HT-29 (cell line): ENCODE measurements around the gene ARL9. TPM values are rescaled to one million over a fixed set of nuclear protein-coding genes. Genes with fewer than 3 reads are reported as not detected.

Experiments used
- DNase-seq: peaks from one replicate; pipeline ENCODE4 v3.0.0-alpha.2; 2015; ENCODE audit warnings: low spot score
- total RNA-seq: library from RNA; depleted of rRNA; stranded (reverse); fragments of >200 nt; shearing (Covaris generic); gene quantifications from 2 replicates; pipeline ENCODE4 v1.2.3, GENCODE V29; 2014; rRNA removed

The ARL9 gene, protein sequence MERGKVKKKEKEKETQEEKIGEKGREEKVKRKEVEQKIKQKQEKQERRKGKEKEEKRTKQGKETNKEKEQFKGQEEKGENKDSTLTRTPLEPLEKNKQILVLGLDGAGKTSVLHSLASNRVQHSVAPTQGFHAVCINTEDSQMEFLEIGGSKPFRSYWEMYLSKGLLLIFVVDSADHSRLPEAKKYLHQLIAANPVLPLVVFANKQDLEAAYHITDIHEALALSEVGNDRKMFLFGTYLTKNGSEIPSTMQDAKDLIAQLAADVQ
- total RNA-seq: 0.79 TPM in 1 of 2 replicates, not detected in the other

- peak; percentile 62 for DNase-seq
These were observed at the start of gene ARL9 for GRCh38 chr4:56505269-56506130. TSS of gene ARL9 (plus strand) at chr4:56505791. CDS start at chr4:56505863, 72 bp downstream.

GRCh38 chr4:56460085-56460484, 45.5 kb upstream of the ARL9 start:
- no peak for DNase-seq

GRCh38 chr4:56462157-56462556, 43.4 kb upstream of the ARL9 start:
- no peak for DNase-seq

DNA sequence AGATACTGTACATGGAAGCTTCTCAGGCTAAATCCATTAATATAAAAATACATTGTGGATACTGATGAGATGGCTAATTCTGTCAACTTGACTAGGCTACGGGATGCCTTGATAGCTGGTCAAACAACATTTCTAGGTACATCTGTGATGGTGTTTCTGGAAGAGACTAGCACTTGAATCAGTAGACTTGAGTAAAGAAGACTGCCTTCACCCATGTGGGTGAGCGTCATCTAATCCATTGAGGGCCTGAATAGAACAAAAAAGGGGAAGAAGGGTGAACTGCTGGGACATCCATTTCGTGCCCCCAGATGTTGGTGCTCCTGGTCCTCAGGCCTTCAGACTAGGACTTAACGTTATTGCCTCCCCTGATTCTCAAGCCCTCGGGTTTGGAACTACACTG, 41.9 kb upstream of the ARL9 start:
- no peak for DNase-seq

DNA sequence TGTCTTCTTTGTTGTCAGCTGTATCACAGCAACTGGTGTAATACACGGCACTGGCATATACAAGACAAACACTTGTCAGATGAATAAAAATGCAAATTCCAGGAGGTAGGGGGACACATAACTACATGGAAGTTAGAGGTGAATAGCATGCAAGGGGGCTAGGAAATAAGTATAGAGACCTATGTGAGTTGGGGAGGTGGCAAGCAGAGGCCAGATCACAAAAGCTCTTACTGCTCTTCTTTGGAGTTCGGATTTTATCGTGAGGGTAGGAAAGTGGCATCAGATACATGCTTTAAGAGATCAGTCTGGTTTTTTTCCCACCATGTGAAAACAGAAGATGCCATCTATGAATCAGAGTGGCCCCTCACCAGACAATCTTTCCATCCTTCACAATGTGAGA, 41.0 kb upstream of the ARL9 start:
- DNase-seq: no peak

GRCh38 chr4:56465599-56466295, 39.8 kb upstream of the ARL9 start:
- DNase-seq: no peak

DNA sequence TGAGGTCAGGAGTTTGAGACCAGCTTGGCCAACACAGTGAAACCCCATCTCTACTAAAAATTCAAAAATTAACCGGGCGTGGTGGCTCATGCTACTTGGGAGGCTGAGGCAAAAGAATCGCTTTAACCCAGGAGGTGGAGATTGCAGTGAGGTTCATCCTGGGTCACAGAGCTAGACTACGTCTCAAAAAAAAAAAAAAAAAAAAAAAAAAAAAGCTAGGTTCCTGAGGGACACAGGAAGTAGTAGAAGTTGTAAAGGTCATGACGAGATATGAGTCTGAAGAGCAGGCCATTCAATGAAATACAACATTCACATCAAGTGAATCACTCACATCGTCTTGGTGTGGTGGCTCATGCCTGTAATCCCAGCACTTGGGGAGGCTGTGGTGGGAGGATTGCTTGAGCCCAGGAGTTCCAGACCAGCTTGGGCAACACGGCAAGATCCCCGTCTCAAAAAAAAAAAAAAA, 39.3 kb upstream of the ARL9 start:
- peak; percentile 47 for DNase-seq

- DNase-seq: peak; percentile 41
These were observed 38.7 kb upstream of the ARL9 start for GRCh38 chr4:56466910-56467283.

- DNase-seq: peak; percentile 92
These were observed 38.1 kb upstream of the ARL9 start, which contains the start of gene SRP72 for GRCh38 chr4:56467284-56468096. TSS of gene SRP72 (plus strand) at chr4:56467617. CDS start at chr4:56467636, 19 bp downstream.

DNA sequence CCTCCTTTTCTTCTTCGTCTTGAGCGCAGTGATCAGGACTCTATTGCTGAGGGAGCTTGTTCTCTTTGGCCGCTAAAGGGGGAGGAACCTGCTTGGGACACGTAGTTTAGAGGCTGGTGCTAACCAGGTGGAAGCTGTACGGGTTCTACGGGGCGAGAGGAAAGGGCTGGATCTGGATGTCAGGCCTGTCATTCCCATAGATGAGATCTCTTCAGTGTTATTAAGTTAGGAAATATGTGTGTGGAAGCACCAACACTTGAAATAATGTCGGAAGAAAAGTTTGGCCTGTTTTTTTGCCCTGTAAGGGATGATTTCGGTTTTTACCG, 37.5 kb upstream of the ARL9 start:
- peak; percentile 68 for DNase-seq

DNA sequence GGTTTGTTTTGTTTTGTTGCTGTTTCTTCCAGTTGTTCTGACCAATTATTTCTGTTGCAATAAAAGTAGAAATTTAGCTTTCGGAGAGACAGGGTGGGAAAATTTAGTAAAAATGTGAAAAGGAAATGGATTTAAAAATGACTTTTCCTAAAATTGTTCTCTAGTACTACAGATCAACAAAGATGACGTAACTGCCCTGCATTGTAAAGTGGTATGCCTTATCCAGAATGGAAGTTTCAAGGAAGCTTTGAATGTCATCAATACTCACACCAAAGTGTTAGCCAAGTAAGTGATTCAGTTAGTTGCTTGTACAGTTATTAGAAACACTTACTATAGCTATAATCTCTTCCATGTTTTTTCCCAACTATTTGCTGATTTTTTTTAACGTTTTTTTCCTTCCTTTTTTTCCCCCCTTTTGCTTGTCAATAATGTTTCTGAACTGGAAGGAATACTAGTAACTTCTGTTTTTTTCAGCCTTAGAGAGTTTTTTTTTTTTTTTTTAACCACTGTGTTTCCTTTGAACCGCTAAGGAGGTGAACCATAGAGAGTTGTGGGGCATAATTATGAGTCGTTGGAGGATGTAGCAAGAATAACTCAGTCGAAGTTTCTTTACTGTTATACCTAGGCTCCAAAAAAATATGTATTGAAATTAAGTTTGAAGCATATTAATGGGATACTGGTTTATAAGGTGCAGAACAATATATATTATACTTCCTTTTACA, 35.9 kb upstream of the ARL9 start:
- no peak for DNase-seq

GRCh38 chr4:56475917-56476316, 29.7 kb upstream of the ARL9 start:
- no peak for DNase-seq

- DNase-seq: no peak
These were observed 28.3 kb upstream of the ARL9 start for GRCh38 chr4:56477192-56477702.

GRCh38 chr4:56480691-56481090, 24.9 kb upstream of the ARL9 start:
- DNase-seq: no peak

DNA sequence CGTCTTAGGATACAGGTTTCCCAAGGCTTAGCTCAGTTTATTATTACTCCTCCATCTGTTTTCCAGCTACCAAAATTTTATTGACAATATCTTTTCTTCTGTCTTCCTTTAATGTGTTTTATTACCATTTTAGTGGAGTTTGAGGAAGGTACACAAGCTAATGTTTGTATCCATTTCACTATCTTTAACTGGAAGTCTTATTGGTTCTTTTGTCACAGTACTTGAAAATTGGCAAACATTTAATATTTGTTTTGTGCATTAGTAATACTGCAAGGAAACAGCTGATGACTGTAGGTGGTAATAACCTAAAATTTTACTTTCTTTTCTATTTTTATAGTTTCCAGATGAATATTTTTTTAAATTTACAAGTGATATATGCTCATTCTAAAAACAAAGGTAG, 9.3 kb upstream of the ARL9 start:
- no peak for DNase-seq

DNA sequence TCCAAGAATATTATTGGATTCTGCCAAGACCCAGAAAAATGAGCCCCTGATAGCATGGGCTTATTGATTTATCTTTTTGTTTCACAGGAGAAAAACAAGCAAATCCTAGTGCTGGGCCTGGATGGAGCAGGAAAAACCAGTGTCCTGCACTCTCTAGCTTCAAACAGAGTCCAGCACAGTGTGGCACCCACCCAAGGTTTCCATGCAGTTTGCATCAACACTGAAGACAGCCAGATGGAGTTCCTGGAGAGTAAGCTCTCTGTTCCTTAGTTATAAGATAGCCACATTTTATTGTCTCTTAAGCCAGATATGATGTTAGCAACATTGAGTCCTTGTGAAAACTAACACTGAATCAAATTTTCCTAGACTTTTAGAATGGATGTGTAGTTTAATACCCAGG, 5.5 kb downstream of the ARL9 start:
- DNase-seq: no peak

DNA sequence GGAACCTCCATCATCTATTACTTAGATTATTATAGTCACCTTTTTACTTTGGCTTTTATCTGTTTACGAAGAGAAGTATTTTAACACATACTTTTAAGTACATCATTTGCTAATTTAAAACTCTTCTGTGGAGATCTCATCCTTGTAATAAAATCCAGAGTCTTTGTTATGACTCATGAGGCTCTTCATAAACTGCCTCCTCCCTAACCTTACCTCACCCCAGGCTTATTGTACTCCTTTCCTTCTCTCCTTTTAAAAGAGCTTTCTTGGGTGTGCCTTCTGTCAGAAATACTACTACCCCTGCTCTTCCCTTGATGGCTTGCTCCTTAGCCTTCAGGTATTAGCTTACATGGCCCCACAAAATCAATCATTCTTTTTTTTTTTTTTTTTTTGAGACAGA, 6.6 kb downstream of the ARL9 start:
- DNase-seq: no peak

DNA sequence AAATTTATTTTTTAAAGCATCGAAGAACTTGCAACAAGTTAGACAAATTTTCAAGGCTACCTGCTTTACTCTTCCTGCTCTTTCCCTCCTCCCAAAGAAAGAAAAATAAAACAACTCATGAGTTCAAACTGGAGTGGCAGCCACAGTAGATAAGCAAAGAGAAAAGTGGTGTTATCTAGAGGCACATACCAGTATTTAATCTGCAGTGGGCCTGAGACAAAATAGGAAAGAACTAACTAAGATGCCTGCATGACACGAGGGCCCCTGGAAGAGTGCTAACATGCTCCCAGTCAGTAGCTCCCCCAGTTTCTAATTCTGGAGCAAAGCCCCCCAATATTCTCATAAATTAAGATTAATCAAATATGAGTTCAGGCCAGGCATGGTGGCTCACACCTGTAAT, 7.9 kb downstream of the ARL9 start:
- DNase-seq: no peak

GRCh38 chr4:56530269-56531148, 24.9 kb downstream of the ARL9 start:
- DNase-seq: peak; percentile 36
